Measurements from ENCODE around the gene INTS1.

Gene INTS1

GRCh38 chr7:1433128-1433920 lies 70.9 kb downstream of the INTS1 start:
- DNase-seq (ENCODE audit: low read depth in 3 of 3, low spot score in 1 of 3): no peak

DNA sequence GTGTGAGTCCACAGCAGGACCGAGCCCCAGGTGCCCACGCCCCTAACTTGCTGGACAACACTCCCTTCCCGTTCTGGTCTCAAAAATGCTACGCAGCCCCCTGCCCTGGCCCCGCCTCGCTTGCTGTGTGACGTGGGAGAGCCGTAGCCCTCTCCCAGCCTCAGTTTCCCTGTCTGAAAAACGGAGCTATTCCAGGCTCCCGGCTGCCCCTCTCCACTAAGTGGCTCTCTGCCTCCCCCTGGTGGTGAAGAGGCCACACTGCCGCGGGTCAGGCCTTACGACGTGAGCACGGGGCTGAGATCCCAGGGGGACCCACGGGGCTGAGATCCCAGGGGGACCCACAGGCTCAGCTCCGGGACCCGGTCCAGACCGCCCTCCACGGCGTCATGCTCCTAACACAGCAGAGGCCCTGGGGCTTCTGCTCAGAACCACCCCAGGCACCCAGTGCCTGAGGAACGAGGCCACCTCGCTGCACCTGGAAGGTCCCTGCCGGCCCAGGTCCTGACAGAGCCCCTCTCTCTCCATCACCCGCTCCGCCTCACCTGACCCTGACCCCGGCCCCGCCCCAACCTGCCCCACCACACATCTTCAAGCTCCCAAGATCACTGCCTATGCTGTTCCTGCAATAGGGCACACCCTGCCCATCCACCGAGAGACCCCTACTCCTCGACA lies 71.6 kb downstream of the INTS1 start:
- peak; percentile 37 to 80 (median 62) for DNase-seq (ENCODE audit: low read depth in 3 of 3, low spot score in 1 of 3)

- no peak for DNase-seq (ENCODE audit: low read depth in 3 of 3, low spot score in 1 of 3)
Observed at GRCh38 chr7:1431634-1432380, 72.4 kb downstream of the INTS1 start.

- no peak for DNase-seq (ENCODE audit: low read depth in 3 of 3, low spot score in 1 of 3)
Observed at GRCh38 chr7:1431226-1431625, 73.0 kb downstream of the INTS1 start.

GRCh38 chr7:1430056-1430845 lies 73.9 kb downstream of the INTS1 start:
- no peak for DNase-seq (ENCODE audit: low read depth in 3 of 3, low spot score in 1 of 3)

- DNase-seq (ENCODE audit: low read depth in 3 of 3, low spot score in 1 of 3): no peak
Observed at GRCh38 chr7:1428941-1429501, 75.2 kb downstream of the INTS1 start.

- no peak for DNase-seq (ENCODE audit: low read depth in 3 of 3, low spot score in 1 of 3)
Observed at GRCh38 chr7:1427064-1427657, 77.0 kb downstream of the INTS1 start.

DNA sequence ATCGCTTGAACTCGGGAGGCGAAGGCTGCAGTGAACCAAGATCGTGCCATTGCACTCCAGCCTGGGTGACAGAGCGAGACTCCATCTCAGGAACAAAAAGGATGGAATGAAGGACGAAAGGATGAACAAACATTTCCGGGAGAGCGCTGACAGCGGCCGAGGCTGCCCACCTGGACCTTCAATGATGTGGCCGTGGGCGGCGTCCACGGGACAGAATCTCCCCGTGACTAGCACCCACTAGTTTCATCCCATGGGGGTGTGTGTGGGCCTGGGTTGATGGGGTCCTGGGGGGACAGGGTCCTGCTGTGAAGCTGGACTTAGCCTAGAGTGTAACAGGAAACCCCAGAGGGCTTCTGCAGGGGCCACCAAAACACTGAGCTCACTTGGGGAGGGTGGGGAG lies 77.7 kb downstream of the INTS1 start:
- DNase-seq (ENCODE audit: low read depth in 3 of 3, low spot score in 1 of 3): no peak

DNA sequence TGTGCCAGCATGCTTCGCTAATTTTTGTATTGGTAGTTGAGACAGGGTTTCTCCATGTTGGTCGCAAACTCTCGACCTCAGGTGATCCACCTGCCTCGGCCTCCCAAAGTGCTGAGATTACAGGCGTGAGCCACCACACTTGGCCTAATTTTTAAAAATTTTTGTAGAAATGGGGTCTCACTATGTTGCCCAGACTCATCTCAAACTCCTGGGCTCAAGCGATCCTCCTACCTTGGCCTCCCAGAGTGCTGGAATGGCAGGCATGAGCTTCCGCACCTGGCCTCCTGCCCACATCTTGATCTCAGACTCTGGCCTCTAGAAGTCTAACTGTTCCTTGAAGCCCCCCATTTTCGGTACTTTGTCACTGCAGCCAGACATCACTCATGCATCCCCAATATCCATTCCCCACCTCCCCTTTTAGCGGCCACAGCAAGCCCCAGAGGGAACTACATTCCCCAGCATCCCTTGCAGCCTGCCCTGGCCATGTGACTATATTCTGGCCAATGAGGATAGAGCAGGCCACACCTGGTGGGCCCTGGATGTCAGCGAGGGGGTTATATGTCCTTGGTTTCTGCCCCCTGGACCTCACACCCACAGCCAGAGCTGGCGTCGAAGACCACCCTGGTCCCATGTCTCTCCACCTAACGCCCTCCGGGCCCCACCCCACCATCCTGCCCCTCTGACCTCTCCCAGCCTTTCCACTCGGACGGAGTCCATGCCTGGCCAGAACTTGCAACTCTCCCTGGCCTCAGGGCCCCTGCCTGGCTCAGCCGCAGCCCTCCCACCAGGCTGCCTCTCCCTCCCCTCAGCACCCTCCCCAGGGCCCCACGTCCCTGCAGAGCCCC lies 78.7 kb downstream of the INTS1 start:
- DNase-seq (ENCODE audit: low read depth in 3 of 3, low spot score in 1 of 3): no peak

DNA sequence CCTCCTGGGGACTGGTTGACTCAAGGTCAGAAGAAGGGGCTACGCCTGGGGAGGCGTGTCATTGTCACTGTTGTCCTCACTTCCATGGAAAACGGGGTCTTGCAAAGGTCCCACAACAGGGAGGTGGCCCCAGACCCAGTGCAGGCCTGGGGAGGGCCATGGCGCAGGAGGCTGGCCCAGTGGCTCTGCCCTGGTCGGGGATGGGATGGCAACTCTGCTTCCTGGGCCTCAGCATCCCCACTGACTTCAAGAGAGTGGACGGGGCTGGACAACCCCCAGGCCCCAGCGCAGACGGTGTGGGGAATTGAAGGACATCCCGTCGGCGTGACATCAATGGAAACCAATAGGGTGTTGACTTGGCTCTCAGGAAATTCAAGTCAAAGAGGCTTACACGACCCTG lies 80.1 kb downstream of the INTS1 start:
- DNase-seq (ENCODE audit: low read depth in 3 of 3, low spot score in 1 of 3): no peak

DNA sequence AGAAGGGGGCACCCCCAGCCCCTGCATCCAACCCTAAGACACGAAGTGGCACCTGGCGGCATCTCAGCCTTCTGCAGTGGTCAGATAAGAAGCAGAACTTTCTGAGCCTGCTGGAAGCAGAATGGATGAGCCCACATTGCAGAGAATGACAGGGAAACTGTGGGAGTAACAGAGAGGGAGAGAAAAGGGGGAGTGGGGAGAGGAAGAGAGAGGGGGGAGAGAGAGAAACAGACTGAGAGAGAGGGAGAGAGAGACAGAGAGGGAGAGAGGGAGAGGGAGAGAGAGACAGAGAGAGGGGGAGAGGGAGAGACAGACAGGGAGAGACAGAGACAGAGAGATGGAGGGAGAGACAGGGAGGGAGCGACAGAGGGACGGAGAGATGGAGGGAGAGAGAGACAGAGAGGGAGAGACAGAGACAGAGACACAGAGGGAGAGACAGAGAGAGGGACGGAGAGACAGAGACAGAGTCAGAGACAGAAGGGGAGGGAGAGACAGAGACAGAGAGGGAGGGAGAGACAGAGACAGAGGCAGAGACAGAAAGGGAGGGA lies 80.9 kb downstream of the INTS1 start:
- no peak for DNase-seq (ENCODE audit: low read depth in 3 of 3, low spot score in 1 of 3)

DNA sequence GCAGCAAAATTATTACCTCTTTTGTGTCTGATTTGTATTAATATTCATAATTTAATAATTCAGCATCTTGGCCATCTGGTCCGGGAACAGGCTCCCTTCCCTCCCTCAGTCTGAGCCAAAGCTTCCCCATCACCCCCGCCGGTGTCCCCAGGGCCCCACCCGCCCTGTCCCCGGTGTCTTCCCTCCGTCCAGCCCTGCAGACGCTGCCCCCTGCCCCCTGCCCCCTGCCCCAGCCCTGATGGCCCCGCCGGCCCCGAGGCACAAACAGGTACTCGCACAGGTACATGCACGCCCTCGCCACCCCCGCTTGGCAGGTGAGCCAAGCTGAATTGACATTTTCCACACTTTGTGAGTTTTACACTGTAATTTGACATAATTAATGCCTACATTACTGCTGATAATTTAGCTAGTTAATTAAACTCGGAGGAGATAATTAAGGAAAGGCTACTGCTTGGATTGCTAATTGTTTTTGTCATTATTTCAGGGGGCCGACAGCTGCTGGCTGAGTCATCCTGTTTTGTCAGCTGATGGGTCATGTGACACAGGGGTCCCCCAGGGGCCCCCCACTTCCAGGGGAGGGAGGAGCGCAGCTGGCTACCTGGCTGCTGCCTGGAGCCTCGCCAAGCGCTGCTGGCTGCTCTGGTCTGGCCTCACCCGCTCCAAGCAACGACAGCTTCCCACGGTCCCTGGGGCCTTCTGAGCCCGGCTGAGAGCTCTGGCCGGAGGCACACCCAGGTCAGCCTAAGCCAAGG lies 81.5 kb downstream of the INTS1 start:
- no peak for DNase-seq (ENCODE audit: low read depth in 3 of 3, low spot score in 1 of 3)

GRCh38 chr7:1421946-1422345 lies 82.2 kb downstream of the INTS1 start:
- no peak for DNase-seq (ENCODE audit: low read depth in 3 of 3, low spot score in 1 of 3)

GRCh38 chr7:1421020-1421790 lies 83.0 kb downstream of the INTS1 start:
- DNase-seq (ENCODE audit: low read depth in 3 of 3, low spot score in 1 of 3): no peak
